ENCODE measurements around the gene TAF1D.

The TAF1D gene

GRCh38 chr11:93724089-93724488, 17.2 kb downstream of the TAF1D start:
- DNase-seq (ENCODE audit: low read depth in 2 of 2), result no peak

- DNase-seq (ENCODE audit: low read depth in 2 of 2), result no peak
Measured at GRCh38 chr11:93720522-93720921, 20.8 kb downstream of the TAF1D start.

GRCh38 chr11:93719310-93719709, 22.0 kb downstream of the TAF1D start:
- no peak for DNase-seq (ENCODE audit: low read depth in 2 of 2)

DNA sequence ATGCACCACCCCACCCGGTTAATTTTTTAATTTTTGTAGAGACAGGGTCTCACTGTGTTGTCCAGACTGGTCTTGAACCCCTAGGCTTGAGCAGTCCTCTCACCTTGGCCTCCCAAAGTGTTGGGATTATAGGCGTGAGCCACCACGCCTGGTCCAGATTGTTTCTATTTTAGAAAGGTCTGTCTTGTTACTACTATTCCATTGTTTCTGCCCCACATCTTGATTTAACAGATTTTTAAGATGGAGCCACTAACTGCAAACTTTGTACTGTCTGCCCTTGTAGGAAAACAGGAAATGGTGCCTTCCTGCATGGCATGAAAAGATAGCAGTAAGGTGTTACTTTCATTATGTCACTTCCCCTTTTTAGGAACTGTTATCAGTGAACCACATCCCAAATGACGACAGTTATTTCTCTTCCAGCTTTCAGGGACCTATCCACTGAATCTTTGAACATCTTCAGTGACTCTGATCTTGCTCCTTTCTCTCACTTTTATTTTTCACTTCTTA, 23.2 kb downstream of the TAF1D start:
- no peak for DNase-seq (ENCODE audit: low read depth in 2 of 2)

DNA sequence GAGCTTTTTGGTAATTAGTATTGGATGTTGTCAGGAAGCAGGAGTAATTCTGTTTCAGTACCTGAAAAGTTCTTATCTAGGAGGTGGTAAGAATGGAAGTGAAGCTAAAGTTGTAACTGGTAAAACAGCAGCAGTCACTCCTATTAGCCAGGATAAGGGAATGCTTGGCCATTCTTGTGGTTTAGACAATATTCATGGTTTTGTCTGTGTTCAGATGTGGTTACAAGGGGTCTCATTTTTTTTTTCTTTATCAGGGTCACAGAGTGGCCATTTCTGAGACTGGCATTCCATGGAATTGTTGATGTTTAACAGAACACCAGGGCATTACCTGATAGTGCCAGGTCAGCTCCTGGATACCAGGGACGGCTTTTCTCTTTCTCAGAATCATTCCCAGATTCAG, 23.8 kb downstream of the TAF1D start:
- no peak for DNase-seq (ENCODE audit: low read depth in 2 of 2)

- no peak for DNase-seq (ENCODE audit: low read depth in 2 of 2)
Measured at GRCh38 chr11:93715797-93716396, 25.4 kb downstream of the TAF1D start.

DNA sequence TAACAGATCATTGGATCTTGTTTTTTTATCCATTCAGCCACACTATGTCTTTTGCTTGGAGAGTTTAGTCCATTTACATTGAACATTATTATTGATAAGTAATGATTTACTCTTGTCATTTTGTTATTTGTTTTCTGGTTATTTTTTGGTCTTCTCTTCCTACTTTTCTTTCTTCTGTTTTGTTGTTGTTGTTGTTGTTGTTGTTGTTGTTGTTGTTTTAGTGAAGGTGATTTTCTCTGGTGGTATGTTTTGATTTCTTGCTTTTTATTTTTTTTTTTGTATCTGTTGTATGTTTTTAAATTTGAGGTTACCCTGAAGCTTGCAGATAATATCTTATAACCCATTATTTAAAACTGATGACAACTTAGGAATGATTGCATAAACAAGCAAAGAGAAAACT, 28.6 kb downstream of the TAF1D start:
- DNase-seq (ENCODE audit: low read depth in 2 of 2), result no peak

DNA sequence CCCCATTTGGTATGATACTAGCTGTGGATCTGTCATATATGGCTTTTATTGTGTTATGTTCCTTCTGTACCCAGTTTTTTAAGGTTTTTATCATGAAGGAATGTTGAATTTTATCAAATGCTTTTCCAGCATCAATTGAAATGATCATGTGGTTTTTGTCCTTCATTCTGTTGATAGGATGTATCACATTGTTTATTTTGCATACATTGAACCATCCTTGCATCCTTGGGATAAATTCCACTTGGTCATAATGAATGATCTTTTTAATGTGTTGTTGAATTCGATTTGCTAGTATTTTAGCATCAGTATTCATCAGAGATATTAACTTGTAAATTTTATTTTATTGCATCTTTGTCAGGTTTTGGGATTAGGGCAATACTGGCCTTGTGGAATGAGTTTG, 31.1 kb downstream of the TAF1D start:
- DNase-seq (ENCODE audit: low read depth in 2 of 2), result no peak

DNA sequence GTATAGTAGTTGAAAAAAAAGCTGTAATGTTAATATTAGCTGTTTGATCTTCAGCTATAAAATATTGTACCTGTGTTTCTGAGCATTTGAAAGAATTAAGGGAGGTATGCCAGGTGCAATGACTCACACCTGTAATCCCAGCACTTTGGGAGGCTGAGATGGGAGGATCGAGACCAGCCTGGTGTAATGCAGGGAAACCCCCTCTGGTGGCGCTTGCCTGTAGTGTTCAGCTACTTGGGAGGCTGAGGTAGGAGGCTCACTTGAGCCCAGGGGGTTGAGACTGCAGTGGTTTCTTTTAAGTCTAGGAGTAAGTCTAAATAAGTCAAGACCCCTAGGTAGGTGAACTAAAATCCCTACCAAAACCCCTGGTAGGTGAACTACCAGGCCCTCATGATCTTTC, 37.1 kb downstream of the TAF1D start:
- DNase-seq (ENCODE audit: low read depth in 2 of 2), result no peak

GRCh38 chr11:93700830-93701229, 40.5 kb downstream of the TAF1D start:
- no peak for DNase-seq (ENCODE audit: low read depth in 2 of 2)

DNA sequence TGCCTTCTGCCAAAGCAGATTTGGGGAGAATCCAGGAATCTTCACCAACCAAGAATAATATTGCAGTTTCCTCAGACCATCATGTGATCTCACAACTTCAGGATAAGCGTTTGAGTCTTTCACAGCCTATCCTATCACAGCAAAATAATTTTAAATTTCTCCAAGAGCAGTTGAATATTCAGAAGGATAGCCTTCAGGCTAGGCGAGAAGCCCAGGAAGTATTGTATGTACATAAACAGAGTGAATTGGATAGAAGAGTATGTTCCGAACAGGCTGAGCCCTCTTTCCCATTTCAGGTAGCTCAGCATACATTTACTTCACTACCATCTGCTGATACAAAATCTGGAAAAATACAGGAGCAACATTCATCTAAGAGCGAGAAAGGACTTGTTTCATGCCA, 43.7 kb downstream of the TAF1D start:
- DNase-seq (ENCODE audit: low read depth in 2 of 2), result no peak

DNA sequence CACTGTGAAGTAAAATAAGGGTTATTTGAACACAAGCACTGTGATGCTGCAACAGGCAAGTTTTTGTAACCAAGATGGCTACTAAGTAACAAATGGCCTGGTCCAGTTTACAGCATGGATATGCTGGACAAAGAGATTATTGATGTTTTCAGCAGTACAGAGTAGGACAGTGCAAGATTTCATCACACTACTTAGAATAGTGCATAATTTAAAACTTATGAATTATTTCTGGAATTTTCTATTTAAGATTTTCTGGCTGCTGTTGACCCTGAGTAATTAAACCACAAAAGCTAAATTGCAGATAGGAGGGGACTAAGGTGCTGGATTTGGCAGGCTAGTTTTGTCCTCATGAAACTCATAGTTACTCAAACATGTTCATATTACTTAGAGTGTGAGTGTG, 46.7 kb downstream of the TAF1D start:
- DNase-seq (ENCODE audit: low read depth in 2 of 2), result no peak

DNA sequence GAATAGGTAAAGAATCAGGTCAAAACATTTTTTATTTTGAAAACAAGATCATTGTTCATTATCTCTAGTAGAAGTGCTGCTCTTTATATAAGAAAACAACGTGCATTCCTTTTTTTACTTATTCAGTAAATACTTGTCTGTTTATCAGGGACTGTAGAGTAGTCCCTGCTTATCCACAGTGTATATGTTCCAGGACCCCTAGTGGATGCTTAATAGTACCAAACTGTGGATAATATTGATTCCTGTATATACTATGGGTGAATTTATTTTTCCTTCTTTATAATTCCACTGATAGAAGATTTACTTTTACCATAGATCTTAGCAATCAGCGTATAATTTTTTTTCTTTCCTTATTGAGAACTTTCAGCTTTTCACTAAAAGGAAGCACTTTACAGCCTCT, 47.2 kb downstream of the TAF1D start:
- DNase-seq (ENCODE audit: low read depth in 2 of 2), result no peak

DNA sequence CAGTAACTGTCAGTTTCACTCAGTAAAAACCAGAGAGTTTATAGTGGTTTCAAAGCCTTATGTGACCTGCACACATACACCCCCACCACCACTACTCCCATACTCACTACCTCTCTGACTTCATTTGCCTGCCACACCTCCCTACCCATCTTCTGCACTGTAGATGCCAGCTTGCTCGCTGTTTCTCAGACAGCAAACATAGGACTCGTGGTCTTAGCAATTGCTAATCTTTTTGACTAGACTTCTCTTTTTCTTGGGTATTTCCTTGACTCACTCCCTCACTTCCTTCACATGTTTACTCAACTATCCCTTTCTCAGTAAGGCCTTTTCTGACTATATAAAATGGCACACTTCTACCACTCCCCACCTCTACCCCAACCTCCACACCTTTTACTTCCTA, 52.1 kb downstream of the TAF1D start:
- DNase-seq (ENCODE audit: low read depth in 2 of 2), result no peak

- DNase-seq (ENCODE audit: low read depth in 2 of 2), result no peak
Measured at GRCh38 chr11:93686812-93687211, 54.5 kb downstream of the TAF1D start.

DNA sequence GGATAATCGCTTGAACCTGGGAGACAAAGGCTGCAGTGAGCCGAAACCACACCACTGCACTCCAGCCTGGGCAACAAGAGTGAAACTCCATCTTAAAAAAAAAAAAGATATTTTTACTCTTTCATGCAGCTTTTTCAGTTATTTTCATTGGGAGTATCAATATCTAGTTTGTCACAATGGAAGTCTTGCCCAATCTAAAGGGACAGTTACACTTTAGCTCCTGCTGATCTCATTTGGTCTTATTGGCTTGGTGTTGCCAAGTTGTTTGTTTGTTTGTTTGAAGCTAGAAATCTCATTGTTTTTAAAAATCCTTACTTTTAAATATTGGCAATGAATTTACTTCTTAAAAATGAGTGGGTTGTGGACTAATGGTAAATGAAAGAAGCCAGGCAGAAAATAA, 55.1 kb downstream of the TAF1D start:
- no peak for DNase-seq (ENCODE audit: low read depth in 2 of 2)

Measured in stimulated activated CD8-positive, alpha-beta memory T cell treated with anti-CD3 and anti-CD28 coated beads, Interleukin-15, amount 100 ng/mL, for 4 hours (primary cell).